ENCODE data around the gene PIP5K1B. TPM values are rescaled to one million over a fixed set of nuclear protein-coding genes. Genes with fewer than 3 reads are reported as not detected.

The PIP5K1B gene
- total and polyA plus RNA-seq, 2 donors (not counting 3 experiments of a cell fraction or from before 2014, with no cell fraction given), result 0.27 TPM; not detected in 1

- DNase-seq (ENCODE audit: low read depth, low spot score), result no peak
- intact Hi-C loops (cut with micrococcal nuclease) (no loop called here), dilution Hi-C loops (cut with MboI; ENCODE audit: extremely low pct_ligation_motif_present, low sequenced_read_pairs) (no loop called here)
- Histone ChIP-seq H3K9me1 (replicated peaks; ENCODE audit: control insufficient read depth, extremely low read depth, insufficient read depth, low read length) (no peaks in the 10 kb centered on the region), H3K36me3 (ENCODE audit: control insufficient read depth in 2 of 2, extremely low read depth in 1 of 2, insufficient read depth in 2 of 2, low read length in 2 of 2) (no peaks in the 10 kb centered on the region), H4K20me1 (replicated peaks; ENCODE audit: control insufficient read depth, extremely low read depth, insufficient read depth, low read length) (peaks cover 2% of the 10 kb centered on the region), H3K4me2 (ENCODE audit: insufficient read depth, low read length) (no peak overlapping the region), H3K9ac (replicated peaks; ENCODE audit: extremely low read depth, insufficient read depth, low read length) (no peak overlapping the region), H3K27ac (ENCODE audit: insufficient read depth, low read depth, low read length) (no peak overlapping the region), H3K79me2 (ENCODE audit: control insufficient read depth, insufficient read depth, low read length) (no peaks in the 10 kb centered on the region), H3K9me3 (replicated peaks; ENCODE audit: control insufficient read depth, insufficient read depth, low read length) (no peaks in the 10 kb centered on the region), H2AFZ (ENCODE audit: low read depth, low read length) (no peak overlapping the region), H3K4me1 (ENCODE audit: control insufficient read depth, extremely low read depth, insufficient read depth, low read length) (no peaks in the 10 kb centered on the region), H3K27me3 (ENCODE audit: control insufficient read depth in 2 of 2, insufficient read depth in 2 of 2, low read length in 2 of 2) (peaks cover 0 to 7% of the 10 kb centered on the region in 2 experiments), H3K4me3 (replicated peaks in 1 of 3; ENCODE audit: insufficient read depth in 1 of 3, low read depth in 1 of 3, low read length in 3 of 3) (no peak overlapping the region)
- ChIA-PET CTCF (interaction anchor here (1.5 kb wide), 1 partner anchor 14 kb away, joined by 3 read pairs; no protein-coding TSS in a partner anchor), POLR2A (no interaction called here)
- no TSS peak for BruUV-seq (replicated peaks)
- no peak for FAIRE-seq
- TF ChIP-seq MYC (IDR thresholded peaks at IDR 0.05; ENCODE audit: low read depth, low read length) (no peak), FOS (IDR thresholded peaks at IDR 0.05; ENCODE audit: borderline replicate concordance, insufficient read depth, low read length) (no peak), EZH2 (IDR thresholded peaks at IDR 0.05; ENCODE audit: borderline replicate concordance, low read depth, low read length, severe bottlenecking) (no peak), MAX (IDR thresholded peaks at IDR 0.05; ENCODE audit: insufficient read depth, insufficient read length) (no peak)
Measured at GRCh38 chr9:68802525-68803015, 97.5 kb downstream of the PIP5K1B start.

GRCh38 chr9:68804911-68805889 is 100.2 kb downstream of the PIP5K1B start:
- no peak overlapping the region for H2AFZ ChIP-seq (ENCODE audit: low read depth, low read length)
- H3K9me1 ChIP-seq (replicated peaks; ENCODE audit: control insufficient read depth, extremely low read depth, insufficient read depth, low read length), result no peaks in the 10 kb centered on the region
- no peaks in the 10 kb centered on the region for H3K36me3 ChIP-seq (ENCODE audit: control insufficient read depth in 2 of 2, extremely low read depth in 1 of 2, insufficient read depth in 2 of 2, low read length in 2 of 2)
- H3K9me3 ChIP-seq (replicated peaks; ENCODE audit: control insufficient read depth, insufficient read depth, low read length), result no peaks in the 10 kb centered on the region
- H3K9ac ChIP-seq (replicated peaks; ENCODE audit: extremely low read depth, insufficient read depth, low read length), result no peak overlapping the region
- H3K27ac ChIP-seq (ENCODE audit: insufficient read depth, low read depth, low read length), result no peak overlapping the region
- no peaks in the 10 kb centered on the region for H3K27me3 ChIP-seq (ENCODE audit: control insufficient read depth in 2 of 2, insufficient read depth in 2 of 2, low read length in 2 of 2)
- intact Hi-C loops (cut with micrococcal nuclease) (no loop called here), dilution Hi-C loops (cut with MboI; ENCODE audit: extremely low pct_ligation_motif_present, low sequenced_read_pairs) (no loop called here)
- H3K79me2 ChIP-seq (ENCODE audit: control insufficient read depth, insufficient read depth, low read length), result no peaks in the 10 kb centered on the region
- ChIA-PET POLR2A (no interaction called here), CTCF (no interaction called here)
- no peak overlapping the region for H3K4me3 ChIP-seq (replicated peaks in 1 of 3; ENCODE audit: insufficient read depth in 1 of 3, low read depth in 1 of 3, low read length in 3 of 3)
- DNase-seq (ENCODE audit: low read depth, low spot score) (no peak), FAIRE-seq (no peak)
- no peak for TF ChIP-seq MYC (IDR thresholded peaks at IDR 0.05; ENCODE audit: low read depth, low read length)
- TF ChIP-seq GATA2 (IDR thresholded peaks at IDR 0.05; ENCODE audit: insufficient read depth, insufficient read length, low read depth, low read length), result no peak
- TF ChIP-seq EZH2 (IDR thresholded peaks at IDR 0.05; ENCODE audit: borderline replicate concordance, low read depth, low read length, severe bottlenecking), result no peak
- TF ChIP-seq MAX (IDR thresholded peaks at IDR 0.05; ENCODE audit: insufficient read depth, insufficient read length), result no peak
- H4K20me1 ChIP-seq (replicated peaks; ENCODE audit: control insufficient read depth, extremely low read depth, insufficient read depth, low read length), result peaks cover 2% of the 10 kb centered on the region
- BruUV-seq (replicated peaks), result no TSS peak
- no peak overlapping the region for H3K4me2 ChIP-seq (ENCODE audit: insufficient read depth, low read length)
- no peaks in the 10 kb centered on the region for H3K4me1 ChIP-seq (ENCODE audit: control insufficient read depth, extremely low read depth, insufficient read depth, low read length)
